CD14-positive monocyte (primary cell): ENCODE data around the gene DIAPH2. TPM values are rescaled to one million over a fixed set of nuclear protein-coding genes. Genes with fewer than 3 reads are reported as not detected.

Source experiments
- DNase-seq, 3 donors: peaks; one replicate each; pipeline ENCODE4 v3.0.0-alpha.2; 2011 to 2022
- H2AFZ ChIP-seq: 2 replicates; pipeline ENCODE4 v1.6.0; 2012; ENCODE audit warnings: mild to moderate bottlenecking, low read depth, low read length, inconsistent platforms; ENCODE audit not compliant: insufficient read depth, poor library complexity, severe bottlenecking
- H3K27ac ChIP-seq, 2 donors: 1 replicate in 1 of 2; 2 replicates in 1 of 2; pipeline ENCODE4 v1.5.1; 2012 to 2013; ENCODE audit warnings: low read length in 2 of 2, control low read depth in 1 of 2, inconsistent platforms in 1 of 2, low read depth in 1 of 2, mild to moderate bottlenecking in 1 of 2
- H3K27me3 ChIP-seq, 2 donors: one replicate each; pipeline versions ENCODE4 v1.6.0 to v1.6.1; 2011 to 2013; ENCODE audit warnings: low read length in 2 of 2; ENCODE audit not compliant: control insufficient read depth in 2 of 2, insufficient read depth in 2 of 2
- H3K36me3 ChIP-seq, 2 donors: replicated peaks in 1 of 2; 1 replicate in 1 of 2; 2 replicates in 1 of 2; pipeline versions ENCODE4 v1.5.1 to v1.6.1; 2012 to 2013; ENCODE audit warnings: low read length in 2 of 2, control low read depth in 1 of 2, inconsistent platforms in 1 of 2, mild to moderate bottlenecking in 1 of 2; ENCODE audit not compliant: insufficient read depth in 2 of 2, control insufficient read depth in 1 of 2
- H3K4me1 ChIP-seq, 2 donors: 1 replicate in 1 of 2; 2 replicates in 1 of 2; pipeline versions ENCODE4 v1.5.1 to v1.6.1; 2012 to 2013; ENCODE audit warnings: low read length in 2 of 2, control low read depth in 1 of 2, inconsistent platforms in 1 of 2, mild to moderate bottlenecking in 1 of 2, moderate library complexity in 1 of 2; ENCODE audit not compliant: insufficient read depth in 2 of 2, control insufficient read depth in 1 of 2
- H3K4me2 ChIP-seq: replicated peaks from 2 replicates; pipeline ENCODE3; 2012; ENCODE audit warnings: low read length, moderate library complexity, mild to moderate bottlenecking; ENCODE audit not compliant: poor library complexity, severe bottlenecking; ENCODE audit errors: extremely low read depth
- H3K4me3 ChIP-seq, 3 experiments: fragments of 200-600 bp in 1 of 3; sonication (generic) in 1 of 3; replicated peaks in 1 of 3; 1 replicate in 2 of 3; 2 replicates in 1 of 3; pipeline ENCODE4 v1.5.1; 2011 to 2013; ENCODE audit warnings: low read length in 3 of 3, mild to moderate bottlenecking in 3 of 3, control low read depth in 2 of 3, low read depth in 2 of 3, inconsistent platforms in 1 of 3, moderate library complexity in 1 of 3
- H3K79me2 ChIP-seq: 2 replicates; pipeline ENCODE4 v1.6.0; 2012; ENCODE audit warnings: mild to moderate bottlenecking, control low read depth, inconsistent platforms, low read length, moderate library complexity; ENCODE audit not compliant: insufficient read depth
- H3K9ac ChIP-seq: 2 replicates; pipeline ENCODE4 v1.6.0; 2017; ENCODE audit warnings: low read length, mild to moderate bottlenecking; ENCODE audit not compliant: insufficient read depth, poor library complexity, severe bottlenecking
- H3K9me3 ChIP-seq, 2 donors: replicated peaks in 1 of 2; 1 replicate in 1 of 2; 2 replicates in 1 of 2; pipeline versions ENCODE4 v1.5.1 to v1.6.1; 2012 to 2013; ENCODE audit warnings: low read length in 2 of 2, control low read depth in 1 of 2; ENCODE audit not compliant: control insufficient read depth in 1 of 2, insufficient read depth in 1 of 2
- H4K20me1 ChIP-seq: 2 replicates; pipeline ENCODE4 v1.6.0; 2012; ENCODE audit warnings: mild to moderate bottlenecking, low read length, control low read depth, moderate library complexity; ENCODE audit not compliant: insufficient read depth
- H3K27ac Mint-ChIP-seq, 7 donors: one replicate each; pipeline ENCODE4 v1.8.0; 2020; ENCODE audit warnings: mild to moderate bottlenecking in 7 of 7, mixed read lengths in 7 of 7, moderate library complexity in 6 of 7, inconsistent platforms in 2 of 7
- H3K27me3 Mint-ChIP-seq, 3 donors: one replicate each; pipeline ENCODE4 v1.8.0; 2021 to 2022; ENCODE audit warnings: low read depth in 3 of 3, mild to moderate bottlenecking in 3 of 3, mixed read lengths in 3 of 3, moderate library complexity in 3 of 3, inconsistent platforms in 1 of 3
- H3K36me3 Mint-ChIP-seq, 2 donors: one replicate each; pipeline ENCODE4 v1.8.0; 2020; ENCODE audit warnings: mixed read lengths in 2 of 2, inconsistent platforms in 1 of 2, mild to moderate bottlenecking in 1 of 2
- H3K4me1 Mint-ChIP-seq: one replicate; pipeline ENCODE4 v1.8.0; 2020; ENCODE audit warnings: mild to moderate bottlenecking, mixed read lengths
- H3K4me3 Mint-ChIP-seq, 2 donors: one replicate each; pipeline ENCODE4 v1.8.0; 2020; ENCODE audit warnings: mild to moderate bottlenecking in 2 of 2, mixed read lengths in 2 of 2, moderate library complexity in 1 of 2
- H3K9me3 Mint-ChIP-seq, 7 donors: one replicate each; pipeline ENCODE4 v1.8.0; 2020 to 2022; ENCODE audit warnings: mixed read lengths in 7 of 7, mild to moderate bottlenecking in 6 of 7, moderate library complexity in 6 of 7, inconsistent platforms in 2 of 7
- WGBS: methylation state at CpG from one replicate; pipeline ENCODE4 v1.1.5; 2013; ENCODE audit warnings: missing lambda C conversion rate; ENCODE audit not compliant: insufficient coverage; 5-methylcytosine and 5-hydroxymethylcytosine counted together
- intact Hi-C, 2 donors: fragments of 100-400 bp; cut with micrococcal nuclease; formaldehyde crosslinking; loops; one replicate each; pipeline versions ENCODE4 v1.15.0 to v1.15.1; 2023
- polyA plus RNA-seq, 3 donors: library from polyadenylated mRNA; depleted of rRNA in 1 of 3; unstranded in 2 of 3; stranded (reverse) in 1 of 3; fragments of 300-500 nt in 2 of 3; fragments of >200 nt in 1 of 3; fragmentation: Illumina TruSeq in 2 of 3; gene quantifications; 1 replicate in 2 of 3; 2 replicates in 1 of 3; pipeline ENCODE4 v1.2.3, GENCODE V29; 2012 to 2021
- TF ChIP-seq, protein P1 (sequence below): fragments of 200-600 bp; IDR thresholded peaks from one replicate; pipeline ENCODE4 v1.8.0; 2022; ENCODE audit warnings: antibody characterized with exemption, mild to moderate bottlenecking

The DIAPH2 gene
- polyA plus RNA-seq, 3 donors = 9.5 to 20.5 (median 11.4) TPM

- Histone ChIP-seq H3K4me2 (no peak overlapping the region), H3K27me3 (no peaks in the 10 kb centered on the region), H3K9ac (no peak overlapping the region), H3K79me2 (no peaks in the 10 kb centered on the region), H4K20me1 (no peaks in the 10 kb centered on the region), H3K4me1 (peaks cover 0 to 5% of the 10 kb centered on the region in 2 donors), H3K36me3 (no peaks in the 10 kb centered on the region), H3K9me3 (no peaks in the 10 kb centered on the region), H2AFZ (no peak overlapping the region), H3K4me3 (no peak overlapping the region), H3K27ac (no peak overlapping the region)
- Mint-ChIP-seq H3K4me1 (peaks cover 6% of the 10 kb centered on the region), H3K36me3 (peaks cover 6 to 7% of the 10 kb centered on the region in 2 donors), H3K4me3 (no peak overlapping the region), H3K27me3 (peaks cover 0 to 2% (median 0%) of the 10 kb centered on the region in 3 donors), H3K9me3 (peaks cover 0 to 3% (median 0%) of the 10 kb centered on the region in 7 donors), H3K27ac (no peak overlapping the region)
- WGBS = no CpG with 5 or more reads among the region's 3 CpGs
- peak in 1 of 3 donors; percentile 13 for DNase-seq
- intact Hi-C loops = no loop called here
- TF ChIP-seq, protein P1, sequence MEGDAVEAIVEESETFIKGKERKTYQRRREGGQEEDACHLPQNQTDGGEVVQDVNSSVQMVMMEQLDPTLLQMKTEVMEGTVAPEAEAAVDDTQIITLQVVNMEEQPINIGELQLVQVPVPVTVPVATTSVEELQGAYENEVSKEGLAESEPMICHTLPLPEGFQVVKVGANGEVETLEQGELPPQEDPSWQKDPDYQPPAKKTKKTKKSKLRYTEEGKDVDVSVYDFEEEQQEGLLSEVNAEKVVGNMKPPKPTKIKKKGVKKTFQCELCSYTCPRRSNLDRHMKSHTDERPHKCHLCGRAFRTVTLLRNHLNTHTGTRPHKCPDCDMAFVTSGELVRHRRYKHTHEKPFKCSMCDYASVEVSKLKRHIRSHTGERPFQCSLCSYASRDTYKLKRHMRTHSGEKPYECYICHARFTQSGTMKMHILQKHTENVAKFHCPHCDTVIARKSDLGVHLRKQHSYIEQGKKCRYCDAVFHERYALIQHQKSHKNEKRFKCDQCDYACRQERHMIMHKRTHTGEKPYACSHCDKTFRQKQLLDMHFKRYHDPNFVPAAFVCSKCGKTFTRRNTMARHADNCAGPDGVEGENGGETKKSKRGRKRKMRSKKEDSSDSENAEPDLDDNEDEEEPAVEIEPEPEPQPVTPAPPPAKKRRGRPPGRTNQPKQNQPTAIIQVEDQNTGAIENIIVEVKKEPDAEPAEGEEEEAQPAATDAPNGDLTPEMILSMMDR = no peak
These were observed 337.0 kb downstream of the DIAPH2 start for GRCh38 chrX:97021680-97022079.

- Mint-ChIP-seq H3K36me3 (no peaks in the 10 kb centered on the region), H3K4me1 (peaks cover 3% of the 10 kb centered on the region), H3K27me3 (peaks cover 0 to 3% (median 0%) of the 10 kb centered on the region in 3 donors), H3K9me3 (peaks cover 0 to 3% (median 0%) of the 10 kb centered on the region in 7 donors), H3K4me3 (no peak overlapping the region), H3K27ac (no peak overlapping the region)
- WGBS = no CpG with 5 or more reads among the region's 2 CpGs
- Histone ChIP-seq H3K27me3 (no peaks in the 10 kb centered on the region), H3K4me2 (no peak overlapping the region), H3K4me1 (no peaks in the 10 kb centered on the region), H3K27ac (no peak overlapping the region), H3K36me3 (no peaks in the 10 kb centered on the region), H2AFZ (no peak overlapping the region), H3K9ac (no peak overlapping the region), H3K4me3 (no peak overlapping the region), H3K79me2 (no peaks in the 10 kb centered on the region), H4K20me1 (no peaks in the 10 kb centered on the region), H3K9me3 (no peaks in the 10 kb centered on the region)
- TF ChIP-seq, protein P1 = no peak
- DNase-seq = no peak
- intact Hi-C loops = no loop called here
These were observed 341.8 kb downstream of the DIAPH2 start for GRCh38 chrX:97026406-97026805.
